GM18858 (cell line): ENCODE data around the gene DIDO1.

ENCODE experiments used
- ATAC-seq: cut with Tn5 transposase; IDR thresholded peaks from one replicate; pipeline ENCODE4 v1.9.1; 2021; ENCODE audit not compliant: unreplicated experiment

Gene DIDO1

DNA sequence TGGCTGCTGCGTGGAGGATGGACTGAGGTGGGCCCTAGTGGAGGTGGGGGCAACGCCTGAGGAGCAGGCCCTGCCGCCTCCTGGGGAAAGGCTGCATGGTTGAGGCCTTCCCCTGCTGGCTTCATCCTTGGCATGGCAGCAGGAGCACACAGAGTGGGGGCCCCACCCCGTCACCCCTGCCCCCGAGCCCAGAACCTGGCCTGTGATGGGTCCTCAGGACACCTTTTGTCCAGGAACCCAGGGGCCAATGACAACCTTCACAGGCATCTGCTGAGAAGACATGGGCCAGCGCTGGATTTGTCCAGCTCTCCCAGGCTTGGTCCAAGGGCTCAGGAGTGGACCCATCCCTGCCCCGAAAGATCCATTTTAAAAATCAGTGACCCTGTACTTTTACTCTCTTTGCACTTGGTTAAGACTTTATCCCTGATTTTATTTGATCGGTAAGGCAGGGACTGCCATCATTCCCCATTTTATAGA, 25.6 kb upstream of the DIDO1 start:
- no peak for ATAC-seq

- ATAC-seq: no peak
These were observed 25.0 kb upstream of the DIDO1 start for GRCh38 chr20:62951143-62951895.

- no peak for ATAC-seq
These were observed 24.4 kb upstream of the DIDO1 start for GRCh38 chr20:62950741-62951140.

GRCh38 chr20:62949962-62950361, 23.7 kb upstream of the DIDO1 start:
- no peak for ATAC-seq

- ATAC-seq: no peak
These were observed 23.0 kb upstream of the DIDO1 start for GRCh38 chr20:62949153-62949821.

DNA sequence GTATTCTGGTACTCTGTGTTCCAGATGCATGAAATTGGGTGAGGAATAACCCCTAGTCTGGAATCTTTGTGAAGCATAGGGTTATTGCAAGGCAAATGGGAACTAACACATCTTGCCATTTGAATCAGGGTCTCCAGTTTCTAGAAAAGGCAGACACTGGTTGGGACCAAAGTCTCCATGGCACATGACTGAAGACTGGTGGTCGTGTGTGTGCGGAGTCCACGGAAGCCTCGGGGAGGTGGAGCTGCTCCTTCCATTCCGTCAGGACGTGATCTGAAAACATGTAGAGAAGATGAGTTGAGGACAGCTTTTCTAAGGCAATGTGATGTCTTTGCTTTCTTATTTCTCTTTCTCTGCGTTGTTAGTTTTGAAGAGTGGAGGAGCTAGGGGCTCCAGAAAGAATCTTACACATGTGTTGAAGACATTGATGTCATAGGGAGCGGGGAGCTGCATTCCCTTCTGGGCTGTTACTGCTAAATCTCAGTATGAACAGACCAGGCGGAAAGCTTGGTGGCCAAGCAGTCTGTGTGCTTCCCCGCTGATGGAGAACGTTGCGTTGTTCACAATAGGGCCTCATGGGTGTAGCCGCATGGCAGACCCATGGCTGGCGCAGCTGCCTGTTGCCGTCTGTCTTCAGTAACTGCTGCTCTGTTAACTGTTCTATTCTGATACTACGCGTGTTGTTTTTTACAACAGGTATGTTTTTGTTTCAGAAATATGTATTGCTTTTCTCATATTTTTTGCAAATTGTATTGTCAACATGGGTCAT, 21.4 kb upstream of the DIDO1 start:
- ATAC-seq: no peak

- no peak for ATAC-seq
These were observed 20.6 kb upstream of the DIDO1 start for GRCh38 chr20:62946918-62947317.

- ATAC-seq: no peak
These were observed 19.6 kb upstream of the DIDO1 start for GRCh38 chr20:62945771-62946339.

- ATAC-seq: no peak
These were observed 18.4 kb upstream of the DIDO1 start for GRCh38 chr20:62944746-62945145.

- no peak for ATAC-seq
These were observed 17.9 kb upstream of the DIDO1 start for GRCh38 chr20:62944184-62944583.

GRCh38 chr20:62943396-62943795, 17.1 kb upstream of the DIDO1 start:
- ATAC-seq: no peak

GRCh38 chr20:62942456-62942855, 16.2 kb upstream of the DIDO1 start:
- ATAC-seq: no peak

DNA sequence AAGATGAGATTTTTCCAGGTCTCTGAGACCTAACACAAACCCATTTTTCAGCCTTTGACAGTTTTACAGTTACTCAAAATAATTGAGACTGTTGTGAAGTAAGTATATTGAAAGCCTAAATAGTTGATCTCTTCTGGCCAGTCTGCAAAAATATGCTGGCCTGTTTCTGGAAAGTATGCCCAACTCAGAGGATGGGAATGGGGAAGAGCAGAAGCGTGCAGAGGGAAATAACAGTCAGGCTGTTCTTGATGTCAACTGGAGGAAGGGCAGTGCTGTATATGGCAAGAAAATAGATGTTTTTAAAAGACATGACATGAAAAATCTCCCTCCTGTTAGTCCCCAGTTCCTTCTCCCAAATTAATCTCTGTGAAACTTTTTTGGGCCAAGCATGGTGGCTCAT, 15.5 kb upstream of the DIDO1 start:
- ATAC-seq: no peak

- ATAC-seq: no peak
These were observed 14.6 kb upstream of the DIDO1 start for GRCh38 chr20:62940875-62941274.

DNA sequence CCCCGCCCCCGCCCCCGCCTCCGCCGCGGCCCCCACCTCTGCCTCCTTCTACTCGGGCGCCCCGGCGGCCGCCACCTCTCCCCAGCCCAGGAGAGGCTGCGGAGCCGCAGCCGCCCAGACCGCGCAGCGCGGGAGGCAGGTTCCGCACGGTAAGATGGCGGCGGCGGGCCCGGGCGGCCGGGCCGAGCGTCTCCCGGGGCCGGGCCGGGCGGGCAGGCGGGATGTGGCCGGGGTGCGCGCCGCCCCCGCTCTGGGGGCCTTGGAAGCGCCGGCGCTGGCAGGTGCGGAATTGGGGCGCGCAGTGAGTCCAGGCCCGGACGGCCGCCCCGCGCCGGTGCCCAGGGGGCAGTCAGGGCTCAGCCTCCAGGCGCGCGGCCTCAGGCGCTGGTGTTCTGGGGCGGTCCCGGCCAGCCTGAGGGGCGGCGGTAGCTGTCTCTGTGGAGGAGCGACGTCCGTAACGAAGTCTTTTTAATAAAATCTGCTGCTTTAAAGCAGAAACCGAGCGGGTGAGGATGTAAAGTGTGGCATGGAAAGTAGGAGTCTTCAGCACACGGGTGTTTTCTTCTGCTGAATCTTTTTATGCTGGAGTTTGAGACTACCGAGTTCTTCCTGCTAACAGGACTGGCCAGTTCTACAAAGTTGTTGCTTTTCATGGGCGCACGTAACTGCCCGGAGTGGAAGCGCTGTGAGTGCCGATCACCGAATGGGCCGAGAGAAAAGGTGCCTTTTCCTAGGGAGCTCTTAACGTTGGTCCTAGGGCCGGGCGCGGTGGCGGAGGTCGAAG, 12.0 kb upstream of the DIDO1 start, which contains the start of gene GID8:
Gene GID8 (plus strand): TSS at position 43 of the 784 bp plus-strand sequence. CDS start 3,356 bp downstream, outside the sequence.
- ATAC-seq: peak; percentile 25

- peak; percentile 71 for ATAC-seq
These were observed 11.2 kb upstream of the DIDO1 start for GRCh38 chr20:62937268-62938104.

DNA sequence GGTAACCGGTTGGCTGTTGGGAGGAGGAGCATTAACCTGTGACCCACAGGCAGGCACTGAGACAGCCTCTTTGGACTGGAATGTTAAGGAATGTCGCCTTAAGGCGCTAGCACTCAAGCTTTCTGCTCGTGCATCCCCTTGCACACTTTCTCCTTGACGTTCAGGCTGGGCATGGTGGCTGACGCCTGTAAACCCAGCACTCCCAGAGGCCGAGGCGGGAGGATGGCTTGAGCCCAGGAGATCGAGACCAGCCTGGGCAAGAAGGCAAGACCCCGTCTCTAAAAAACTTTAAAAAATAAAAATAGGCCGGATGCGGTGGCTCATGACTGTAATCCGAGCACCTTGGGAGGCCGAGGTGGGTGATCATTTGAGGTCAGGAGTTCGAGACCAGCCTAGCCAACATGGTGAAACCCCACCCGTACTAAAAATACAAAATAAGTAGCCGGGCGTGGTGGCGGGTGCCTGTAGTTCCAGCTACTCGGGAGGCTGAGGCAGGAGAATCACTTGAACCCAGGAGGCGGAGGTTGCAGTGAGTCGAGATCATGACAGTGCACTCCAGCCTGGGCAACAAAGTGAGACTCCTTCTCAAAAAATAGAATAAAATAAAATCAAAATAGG, 9.8 kb upstream of the DIDO1 start:
- ATAC-seq: no peak

DNA sequence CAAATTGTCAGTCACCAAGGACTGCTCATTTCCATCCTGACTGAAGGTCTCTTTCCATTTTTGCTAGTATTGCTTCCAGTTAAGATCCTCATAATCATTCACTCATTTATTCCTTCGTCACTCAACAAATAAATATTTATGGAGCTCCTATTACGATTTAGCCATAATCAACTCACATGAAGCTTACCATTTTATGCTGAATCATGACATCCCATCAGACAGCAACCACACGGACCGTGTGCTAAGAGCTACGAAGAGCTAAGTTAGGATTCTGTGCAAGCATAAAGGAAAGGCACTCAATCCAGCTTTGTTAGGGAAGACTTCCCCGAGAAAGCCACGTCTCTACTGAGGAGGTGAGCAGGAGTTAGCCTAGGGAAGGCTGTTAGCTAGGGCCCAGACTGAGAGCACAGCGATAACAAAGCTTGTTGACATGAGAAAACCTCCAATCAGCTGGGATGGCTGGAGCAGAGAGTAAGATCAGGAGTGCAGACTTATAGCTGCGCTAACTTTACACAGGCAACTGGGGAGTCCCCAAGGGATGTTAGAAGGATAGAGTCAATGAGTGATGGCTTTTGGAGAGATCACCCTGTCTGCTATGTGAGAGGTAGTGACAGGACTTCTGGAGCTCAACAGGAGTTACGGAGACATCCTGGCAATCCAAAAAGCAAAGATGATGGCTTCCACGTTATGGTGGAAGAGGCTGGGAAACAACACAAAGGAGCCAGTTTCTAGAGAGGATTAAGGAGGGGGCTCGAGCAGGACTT, 9.1 kb upstream of the DIDO1 start:
- no peak for ATAC-seq
